ENCODE measurements around the gene PCBP3. TPM values are rescaled to one million over a fixed set of nuclear protein-coding genes. Genes with fewer than 3 reads are reported as not detected.

Gene PCBP3
- total RNA-seq, 2 experiments from 2014 or later: 3.4 to 3.9 TPM

Other genes with a start within 250 kb of the PCBP3 start
- gene COL18A1, start 238.6 kb upstream of the PCBP3 start, total RNA-seq: 1 to 10 TPM; 2.2 to 3.9 TPM
- 10 to 100 TPM; 30.0 to 31.2 TPM for gene SLC19A1, start 101.3 kb upstream of the PCBP3 start, total RNA-seq